HG02943 (cell line): Measurements from ENCODE around the gene CLIP4.

Experiments
- ATAC-seq: cut with Tn5 transposase; IDR thresholded peaks from one replicate; pipeline ENCODE4 v1.9.1; 2021; ENCODE audit warnings: mild to moderate bottlenecking, low read depth, moderate library complexity; ENCODE audit not compliant: unreplicated experiment

Gene CLIP4

GRCh38 chr2:29215739-29216608, 100.8 kb downstream of the CLIP4 start:
- ATAC-seq = no peak

GRCh38 chr2:29216609-29216909, 101.3 kb downstream of the CLIP4 start:
- no peak for ATAC-seq

- no peak for ATAC-seq
These were observed 102.9 kb downstream of the CLIP4 start for GRCh38 chr2:29218071-29218470.

GRCh38 chr2:29218550-29219125, 103.4 kb downstream of the CLIP4 start:
- no peak for ATAC-seq

- no peak for ATAC-seq
These were observed 104.2 kb downstream of the CLIP4 start for GRCh38 chr2:29219374-29219773.

GRCh38 chr2:29220506-29221270, 105.5 kb downstream of the CLIP4 start:
- no peak for ATAC-seq

- no peak for ATAC-seq
These were observed 107.4 kb downstream of the CLIP4 start for GRCh38 chr2:29222381-29223179.

- no peak for ATAC-seq
These were observed 108.0 kb downstream of the CLIP4 start for GRCh38 chr2:29223257-29223656.

- no peak for ATAC-seq
These were observed 108.9 kb downstream of the CLIP4 start for GRCh38 chr2:29223851-29224692.

- no peak for ATAC-seq
These were observed 109.7 kb downstream of the CLIP4 start for GRCh38 chr2:29224693-29225551.

GRCh38 chr2:29225814-29226213, 110.6 kb downstream of the CLIP4 start:
- no peak for ATAC-seq

- no peak for ATAC-seq
These were observed 111.2 kb downstream of the CLIP4 start for GRCh38 chr2:29226375-29226774.

- no peak for ATAC-seq
These were observed 111.6 kb downstream of the CLIP4 start for GRCh38 chr2:29226808-29227207.

- no peak for ATAC-seq
These were observed 112.9 kb downstream of the CLIP4 start for GRCh38 chr2:29227935-29228675.

- ATAC-seq = no peak
These were observed 113.7 kb downstream of the CLIP4 start for GRCh38 chr2:29228947-29229346.

GRCh38 chr2:29229640-29230039, 114.4 kb downstream of the CLIP4 start:
- no peak for ATAC-seq

GRCh38 chr2:29232041-29232440, 116.8 kb downstream of the CLIP4 start:
- ATAC-seq = no peak

- ATAC-seq = no peak
These were observed 118.2 kb downstream of the CLIP4 start for GRCh38 chr2:29233428-29233827.
